Measurements from ENCODE around the gene EVA1A.
"Not testable (repeated sequence)": the region's sequence is repeated elsewhere in the genome, so short reads cannot be mapped to it uniquely, and the experiment has no call there.

GRCh38 chr2:75477696-75478095 is 83.0 kb downstream of the EVA1A start:
- TF ChIP-seq POLR2A (IDR thresholded peaks at IDR 0.05; ENCODE audit: low read length); GATA1 (IDR thresholded peaks at IDR 0.05; ENCODE audit: low read depth, low read length): not testable (repeated sequence)
